Breast epithelium (tissue), 4 donors: ENCODE data around the gene MARVELD3. TPM values are rescaled to one million over a fixed set of nuclear protein-coding genes. Genes with fewer than 3 reads are reported as not detected.

Experiments used
- DNase-seq, 2 donors: peaks; one replicate each; pipeline ENCODE4 v3.0.0-alpha.2; 2019; ENCODE audit warnings: low spot score in 2 of 2
- H3K27ac ChIP-seq, 2 donors: fragments of 200-600 bp; sonication (generic) in 1 of 2; one replicate each; pipeline ENCODE4 v1.5.1; 2016 to 2019; ENCODE audit warnings: mild to moderate bottlenecking in 1 of 2
- H3K27me3 ChIP-seq, 2 donors: fragments of 200-600 bp; sonication (generic) in 1 of 2; one replicate each; pipeline versions ENCODE4 v1.5.1 to v1.6.0; 2017 to 2019; ENCODE audit warnings: control low read depth in 1 of 2, mild to moderate bottlenecking in 1 of 2
- H3K36me3 ChIP-seq: fragments of 200-600 bp; one replicate; pipeline ENCODE4 v1.5.1; 2019
- H3K4me1 ChIP-seq, 2 donors: fragments of 200-600 bp; sonication (generic); one replicate each; pipeline ENCODE4 v1.5.1; 2016 to 2019; ENCODE audit warnings: control low read depth in 1 of 2
- H3K4me3 ChIP-seq, 3 donors: fragments of 200-600 bp; sonication (generic); 1 replicate in 2 of 3; 2 replicates in 1 of 3; pipeline ENCODE4 v1.5.1; 2016 to 2019; ENCODE audit warnings: mild to moderate bottlenecking in 3 of 3, moderate library complexity in 2 of 3
- H3K9me3 ChIP-seq, 2 donors: fragments of 200-600 bp; sonication (generic) in 1 of 2; one replicate each; pipeline ENCODE4 v1.5.1; 2016 to 2019; ENCODE audit warnings: control low read depth in 1 of 2
- CTCF ChIP-seq, 3 donors: fragments of 450-650 bp; IDR thresholded peaks; one replicate each; pipeline ENCODE4 v1.5.1; 2016 to 2017; ENCODE audit warnings: antibody characterized with exemption in 3 of 3, mild to moderate bottlenecking in 3 of 3, moderate library complexity in 3 of 3
- POLR2A ChIP-seq: fragments of 450-650 bp; IDR thresholded peaks from one replicate; pipeline ENCODE4 v1.6.1; 2016; ENCODE audit warnings: antibody characterized with exemption, mild to moderate bottlenecking, moderate library complexity
- POLR2AphosphoS5 ChIP-seq, 3 donors: sonication (generic); formaldehyde crosslinking; IDR thresholded peaks; one replicate each; pipeline ENCODE4 v1.6.1; 2017; ENCODE audit warnings: antibody characterized with exemption in 3 of 3
- intact Hi-C: fragments of 100-400 bp; cut with DNase I; formaldehyde crosslinking; loops from one replicate; pipeline ENCODE4 v1.15.1; 2023; ENCODE audit warnings: low total_unique reads
- total RNA-seq, 3 donors: library from RNA; depleted of rRNA; stranded (reverse); fragments of >200 nt; gene quantifications; one replicate each; pipeline ENCODE4 v1.1.0, GENCODE V29; 2016

MARVELD3 gene
- total RNA-seq, 3 donors from 2014 or later, result 11.8 to 21.5 TPM; not detected in 1

DNA sequence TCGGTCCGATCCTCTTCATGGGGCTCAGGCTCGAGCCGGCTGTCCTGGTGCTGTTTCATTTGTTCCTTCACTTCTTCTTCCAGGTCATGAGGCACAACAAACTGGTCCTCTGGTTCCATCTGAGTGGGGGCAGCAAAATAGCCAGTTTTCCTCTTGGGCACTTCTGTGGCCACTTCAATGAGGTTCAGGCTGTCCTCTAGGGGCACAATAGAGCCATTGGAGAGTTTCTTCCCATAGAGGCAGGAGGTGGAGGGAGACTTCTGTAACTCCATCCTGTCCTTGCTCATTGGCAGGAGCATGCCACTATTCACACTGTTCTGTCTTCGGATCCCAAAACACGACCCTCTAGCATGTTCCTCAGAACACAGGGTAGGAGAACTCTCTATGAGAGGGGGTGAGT lies 22.9 kb downstream of the MARVELD3 start:
- no peak for DNase-seq
- intact Hi-C loops, result no loop called here
- TF ChIP-seq CTCF (IDR thresholded peaks at IDR 0.05) (peak in 1 of 3 donors; percentile 11), POLR2A (no peak), POLR2AphosphoS5 (IDR thresholded peaks at IDR 0.05) (no peak)
- Histone ChIP-seq H3K27ac (no peak overlapping the region), H3K9me3 (no peaks in the 10 kb centered on the region), H3K4me1 (no peaks in the 10 kb centered on the region), H3K27me3 (no peaks in the 10 kb centered on the region), H3K36me3 (no peaks in the 10 kb centered on the region), H3K4me3 (no peak overlapping the region)

- Histone ChIP-seq H3K9me3 (no peaks in the 10 kb centered on the region), H3K4me1 (no peaks in the 10 kb centered on the region), H3K4me3 (no peak overlapping the region), H3K27me3 (no peaks in the 10 kb centered on the region), H3K27ac (no peak overlapping the region), H3K36me3 (no peaks in the 10 kb centered on the region)
- TF ChIP-seq POLR2AphosphoS5 (IDR thresholded peaks at IDR 0.05) (no peak), POLR2A (no peak), CTCF (IDR thresholded peaks at IDR 0.05) (no peak)
- intact Hi-C loops, result no loop called here
- DNase-seq, result no peak
Measured at GRCh38 chr16:71649704-71650103, 23.7 kb downstream of the MARVELD3 start.

GRCh38 chr16:71658771-71659170 lies 32.8 kb downstream of the MARVELD3 start:
- no peaks in the 10 kb centered on the region for H3K4me1 ChIP-seq
- no peak for DNase-seq
- H3K27me3 ChIP-seq, result no peaks in the 10 kb centered on the region
- H3K9me3 ChIP-seq, result no peaks in the 10 kb centered on the region
- TF ChIP-seq POLR2AphosphoS5 (IDR thresholded peaks at IDR 0.05) (no peak), POLR2A (no peak), CTCF (IDR thresholded peaks at IDR 0.05) (no peak)
- H3K4me3 ChIP-seq, result no peak overlapping the region
- no peaks in the 10 kb centered on the region for H3K36me3 ChIP-seq
- intact Hi-C loops, result no loop called here
- H3K27ac ChIP-seq, result no peak overlapping the region

GRCh38 chr16:71659471-71659870 lies 33.5 kb downstream of the MARVELD3 start:
- no peaks in the 10 kb centered on the region for H3K27me3 ChIP-seq
- intact Hi-C loops, result no loop called here

DNA sequence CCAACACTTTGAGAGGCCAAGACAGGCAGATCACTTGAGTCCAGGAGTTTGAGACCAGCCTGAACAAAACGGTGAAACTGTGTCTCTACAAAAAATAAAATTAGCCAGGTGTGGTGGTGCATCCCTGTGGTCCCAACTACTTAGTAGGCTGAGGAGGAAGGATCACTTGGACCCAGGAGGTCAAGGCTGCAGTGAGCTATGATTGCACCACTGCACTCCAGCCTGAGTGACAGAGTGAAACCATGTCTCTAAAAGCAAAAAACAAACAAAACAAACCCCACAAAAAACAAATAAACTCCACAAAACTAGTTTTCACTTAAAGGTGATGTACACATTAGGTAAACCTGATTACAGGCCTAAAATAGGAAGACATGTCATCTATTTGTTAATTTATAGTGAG lies 40.3 kb downstream of the MARVELD3 start:
- Histone ChIP-seq H3K36me3 (peaks cover 5% of the 10 kb centered on the region), H3K27ac (no peak overlapping the region), H3K4me3 (no peak overlapping the region), H3K9me3 (no peaks in the 10 kb centered on the region), H3K4me1 (no peaks in the 10 kb centered on the region), H3K27me3 (no peaks in the 10 kb centered on the region)
- intact Hi-C loops, result no loop called here
- DNase-seq, result no peak
- TF ChIP-seq POLR2AphosphoS5 (IDR thresholded peaks at IDR 0.05) (no peak), CTCF (IDR thresholded peaks at IDR 0.05) (no peak), POLR2A (no peak)

More at GRCh38 chr16:71659471-71659870, 33.5 kb downstream of the MARVELD3 start:
- TF ChIP-seq POLR2A, result no peak
- no peak for TF ChIP-seq POLR2AphosphoS5 (IDR thresholded peaks at IDR 0.05)
- TF ChIP-seq CTCF (IDR thresholded peaks at IDR 0.05), result no peak
- DNase-seq, result no peak
- no peak overlapping the region for H3K27ac ChIP-seq
- no peaks in the 10 kb centered on the region for H3K4me1 ChIP-seq
- H3K4me3 ChIP-seq, result no peak overlapping the region
- H3K9me3 ChIP-seq, result no peaks in the 10 kb centered on the region
- no peaks in the 10 kb centered on the region for H3K36me3 ChIP-seq
